ENCODE data around the gene COL23A1. TPM values are rescaled to one million over a fixed set of nuclear protein-coding genes. Genes with fewer than 3 reads are reported as not detected.

The COL23A1 gene
- total and polyA plus RNA-seq, 2 donors (not counting 1 experiment from before 2014, with no cell fraction given), result not detected

- TF ChIP-seq CTCF (conservative IDR thresholded peaks at IDR 0.05 in 1 of 2, IDR thresholded peaks at IDR 0.05 in 1 of 2; ENCODE audit: low read depth in 1 of 2, low read length in 2 of 2) (no peak), EZH2 (IDR thresholded peaks at IDR 0.05; ENCODE audit: low read length, missing control alignments) (no peak)
- no peak overlapping the region for H2AFZ ChIP-seq (ENCODE audit: low read length)
- no peaks in the 10 kb centered on the region for H3K36me3 ChIP-seq (ENCODE audit: control insufficient read depth, insufficient read depth, low read length)
- H3K27ac ChIP-seq (ENCODE audit: insufficient read depth, low read length), result no peak overlapping the region
- peak in 1 of 2 donors; percentile 2 for DNase-seq (ENCODE audit: low read depth in 2 of 2)
- H3K9ac ChIP-seq (ENCODE audit: insufficient read depth, low read length), result no peak overlapping the region
- no peaks in the 10 kb centered on the region for H4K20me1 ChIP-seq (ENCODE audit: control insufficient read depth, extremely low read depth, insufficient read depth, low read length)
- H3K4me2 ChIP-seq (ENCODE audit: extremely low read depth, insufficient read depth, low read length), result no peak overlapping the region
- no peaks in the 10 kb centered on the region for H3K9me3 ChIP-seq (ENCODE audit: control insufficient read depth, insufficient read depth, low read depth, low read length)
- H3K4me1 ChIP-seq (ENCODE audit: control insufficient read depth, extremely low read depth, insufficient read depth, low read length), result no peaks in the 10 kb centered on the region
- no peak overlapping the region for H3K4me3 ChIP-seq (replicated peaks in 1 of 4; ENCODE audit: control extremely low read depth in 1 of 4, insufficient read depth in 1 of 4, low read depth in 3 of 4, low read length in 4 of 4)
- no peaks in the 10 kb centered on the region for H3K27me3 ChIP-seq (ENCODE audit: control insufficient read depth, insufficient read depth, low read length)
- no peaks in the 10 kb centered on the region for H3K79me2 ChIP-seq (ENCODE audit: control insufficient read depth, insufficient read depth, low read length)
Observed at GRCh38 chr5:178496214-178496613, 94.0 kb downstream of the COL23A1 start.

- no peak overlapping the region for H2AFZ ChIP-seq (ENCODE audit: low read length)
- H3K4me1 ChIP-seq (ENCODE audit: control insufficient read depth, extremely low read depth, insufficient read depth, low read length), result no peaks in the 10 kb centered on the region
- no peaks in the 10 kb centered on the region for H4K20me1 ChIP-seq (ENCODE audit: control insufficient read depth, extremely low read depth, insufficient read depth, low read length)
- H3K27me3 ChIP-seq (ENCODE audit: control insufficient read depth, insufficient read depth, low read length), result no peaks in the 10 kb centered on the region
- H3K36me3 ChIP-seq (ENCODE audit: control insufficient read depth, insufficient read depth, low read length), result no peaks in the 10 kb centered on the region
- no peak for TF ChIP-seq CTCF (conservative IDR thresholded peaks at IDR 0.05 in 1 of 2, IDR thresholded peaks at IDR 0.05 in 1 of 2; ENCODE audit: low read depth in 1 of 2, low read length in 2 of 2)
- no peak for TF ChIP-seq EZH2 (IDR thresholded peaks at IDR 0.05; ENCODE audit: low read length, missing control alignments)
- no peak overlapping the region for H3K4me2 ChIP-seq (ENCODE audit: extremely low read depth, insufficient read depth, low read length)
- H3K9ac ChIP-seq (ENCODE audit: insufficient read depth, low read length), result no peak overlapping the region
- DNase-seq (ENCODE audit: low read depth in 2 of 2), result no peak
- no peaks in the 10 kb centered on the region for H3K9me3 ChIP-seq (ENCODE audit: control insufficient read depth, insufficient read depth, low read depth, low read length)
- no peak overlapping the region for H3K4me3 ChIP-seq (replicated peaks in 1 of 4; ENCODE audit: control extremely low read depth in 1 of 4, insufficient read depth in 1 of 4, low read depth in 3 of 4, low read length in 4 of 4)
- no peaks in the 10 kb centered on the region for H3K79me2 ChIP-seq (ENCODE audit: control insufficient read depth, insufficient read depth, low read length)
- no peak overlapping the region for H3K27ac ChIP-seq (ENCODE audit: insufficient read depth, low read length)
Observed at GRCh38 chr5:178495706-178496105, 94.5 kb downstream of the COL23A1 start.

GRCh38 chr5:178492278-178492677 is 97.9 kb downstream of the COL23A1 start:
- Histone ChIP-seq H3K36me3 (ENCODE audit: control insufficient read depth, insufficient read depth, low read length) (no peaks in the 10 kb centered on the region), H3K79me2 (ENCODE audit: control insufficient read depth, insufficient read depth, low read length) (no peaks in the 10 kb centered on the region), H3K4me1 (ENCODE audit: control insufficient read depth, extremely low read depth, insufficient read depth, low read length) (no peaks in the 10 kb centered on the region), H4K20me1 (ENCODE audit: control insufficient read depth, extremely low read depth, insufficient read depth, low read length) (no peaks in the 10 kb centered on the region), H3K27me3 (ENCODE audit: control insufficient read depth, insufficient read depth, low read length) (no peaks in the 10 kb centered on the region), H3K4me3 (replicated peaks in 1 of 4; ENCODE audit: control extremely low read depth in 1 of 4, insufficient read depth in 1 of 4, low read depth in 3 of 4, low read length in 4 of 4) (no peak overlapping the region), H3K4me2 (ENCODE audit: extremely low read depth, insufficient read depth, low read length) (no peak overlapping the region), H3K27ac (ENCODE audit: insufficient read depth, low read length) (no peak overlapping the region), H2AFZ (ENCODE audit: low read length) (no peak overlapping the region), H3K9me3 (ENCODE audit: control insufficient read depth, insufficient read depth, low read depth, low read length) (no peaks in the 10 kb centered on the region), H3K9ac (ENCODE audit: insufficient read depth, low read length) (no peak overlapping the region)
- TF ChIP-seq CTCF (conservative IDR thresholded peaks at IDR 0.05 in 1 of 2, IDR thresholded peaks at IDR 0.05 in 1 of 2; ENCODE audit: low read depth in 1 of 2, low read length in 2 of 2), result no peak
- no peak for TF ChIP-seq EZH2 (IDR thresholded peaks at IDR 0.05; ENCODE audit: low read length, missing control alignments)
- no peak for DNase-seq (ENCODE audit: low read depth in 2 of 2)

Data from fibroblast of lung (primary cell).